ENCODE results near the gene LITAF.

- no peak for TF ChIP-seq POLR2A (IDR thresholded peaks at IDR 0.05)
- no peak for TF ChIP-seq CTCF (IDR thresholded peaks at IDR 0.05)
These were observed 44.0 kb upstream of the LITAF start for GRCh38 chr16:11630768-11631056.

All from adrenal gland (tissue), 5 donors.